NCI-H1694 treated with DMSO at 0.1 percent for 48 hours (cell line): Measurements from ENCODE around the gene SRGAP3.
"Not testable (repeated sequence)": the region's sequence is repeated elsewhere in the genome, so short reads cannot be mapped to it uniquely, and the experiment has no call there.

Experiments
- DNase-seq: peaks from one replicate; lab custom pipeline; 2025; lab: John Stamatoyannopoulos, UW

The SRGAP3 gene

DNA sequence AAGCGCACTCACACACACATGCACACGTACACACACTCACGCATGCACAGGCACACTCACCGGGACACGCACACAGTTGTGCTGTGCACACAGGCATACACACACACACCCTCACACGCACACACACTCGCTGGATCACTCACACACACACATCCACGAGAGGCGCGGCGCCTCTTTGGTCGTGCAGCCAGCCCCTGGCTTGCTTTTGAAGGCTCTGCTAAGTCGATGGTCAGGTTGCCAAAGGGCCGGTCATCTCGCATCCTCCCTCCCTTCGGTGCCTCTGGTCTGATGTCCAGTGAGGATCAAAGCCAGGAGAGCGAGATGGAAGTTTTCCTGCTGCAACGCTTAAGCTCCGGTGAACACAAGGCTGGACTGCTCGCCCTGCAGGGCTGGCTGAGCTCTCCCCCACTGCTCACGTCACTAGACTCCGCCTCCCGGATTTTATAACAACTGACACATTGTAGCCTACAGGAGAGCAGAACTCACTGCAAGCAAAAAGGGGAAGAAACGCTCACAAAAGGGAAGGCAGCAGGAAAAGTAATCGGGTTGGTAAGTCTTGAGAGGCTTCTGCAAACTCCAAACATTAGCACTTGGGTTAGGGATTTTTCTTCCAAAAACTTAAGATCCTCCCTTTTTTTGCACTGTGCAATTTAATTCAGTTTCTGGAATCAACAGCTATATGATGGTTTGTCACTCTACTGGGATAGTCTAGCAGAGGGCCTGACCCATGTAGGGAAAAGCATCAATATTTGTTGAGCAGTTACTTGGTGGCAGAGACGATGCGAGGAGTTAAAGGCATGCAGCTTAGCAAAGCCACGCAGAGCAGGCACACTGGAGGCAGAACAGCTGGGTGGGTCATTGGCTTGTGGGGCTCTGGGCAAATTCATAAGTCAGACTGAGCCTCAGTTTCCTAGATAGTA lies at the start of gene SRGAP3:
Gene SRGAP3 (minus strand): TSS at position 374 of the 920 bp plus-strand sequence. CDS start 695 bp downstream, outside the sequence.
- DNase-seq, result peak; percentile 66

DNA sequence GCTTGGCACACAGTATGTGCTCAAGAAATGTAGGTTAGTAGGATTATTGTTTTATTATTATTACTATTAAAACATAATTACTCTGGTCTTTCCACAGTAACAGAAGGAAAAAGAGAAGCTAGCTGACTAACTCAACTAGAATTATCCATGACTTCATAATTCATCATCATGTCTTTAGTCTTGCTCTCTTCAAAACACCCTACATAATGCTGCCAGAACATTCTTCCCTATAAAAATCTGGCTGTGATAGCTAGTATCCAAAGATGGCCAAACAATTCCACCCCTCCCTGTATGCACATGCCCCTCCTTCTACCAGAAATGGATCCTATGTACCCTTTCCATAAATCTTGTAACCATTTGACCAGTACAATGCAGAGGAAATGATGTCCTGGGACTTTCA lies 48.8 kb upstream of the SRGAP3 start:
- DNase-seq, result no peak

DNA sequence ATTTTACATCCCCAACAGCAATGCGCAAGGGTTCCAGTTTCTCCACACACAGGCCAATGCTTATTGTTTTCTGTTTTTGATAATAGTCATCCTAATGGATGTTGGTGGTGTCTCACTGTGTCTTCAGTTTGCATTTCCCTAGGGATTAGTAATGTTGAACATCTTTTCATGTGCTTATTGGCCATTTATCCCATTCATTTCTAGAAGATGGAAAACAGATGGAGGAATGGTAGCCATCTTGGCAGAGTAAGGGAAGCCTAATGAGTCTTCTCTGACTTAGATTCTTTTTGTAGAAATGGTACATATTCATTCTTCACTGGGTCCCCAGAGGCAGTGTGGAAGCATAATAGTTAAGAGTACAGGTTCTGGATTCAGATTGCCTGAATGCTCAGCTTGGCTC lies 46.8 kb upstream of the SRGAP3 start:
- DNase-seq, result no peak

DNA sequence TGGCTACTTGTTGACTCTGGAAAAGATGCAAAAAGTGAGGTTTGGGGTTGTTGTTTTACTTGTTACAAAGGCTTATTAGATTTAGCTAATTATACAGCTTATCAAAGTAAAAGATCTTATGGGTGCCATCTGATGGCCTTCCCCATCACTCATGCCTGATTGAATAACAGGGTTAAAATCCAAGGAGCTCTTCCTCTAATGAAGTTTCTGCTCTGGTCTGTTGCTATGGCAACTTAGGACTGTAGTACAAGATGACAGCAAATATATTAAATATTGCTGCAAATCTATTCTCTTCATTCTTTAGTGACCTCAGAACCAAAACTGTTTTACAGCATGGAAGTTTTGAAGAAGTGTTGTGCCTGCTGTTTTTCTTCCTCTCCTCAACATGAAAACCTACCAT lies 45.6 kb upstream of the SRGAP3 start:
- DNase-seq, result no peak

DNA sequence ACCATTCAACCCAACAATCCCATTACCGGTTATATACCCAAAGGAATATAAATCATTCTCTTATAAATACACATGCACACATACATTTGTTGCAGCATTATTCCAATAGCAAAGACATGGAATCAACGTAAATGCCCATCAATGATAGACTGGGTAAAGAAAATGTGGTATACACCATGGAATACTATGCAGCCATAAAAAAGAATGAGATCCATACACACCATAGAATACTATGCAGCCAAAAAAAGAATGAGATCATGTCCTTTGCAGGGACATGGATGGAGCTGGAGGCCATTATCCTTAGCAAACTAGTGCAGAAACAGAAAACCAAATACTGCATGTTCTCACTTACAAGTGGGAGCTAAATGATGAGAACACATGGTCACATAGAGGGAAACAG lies 44.5 kb upstream of the SRGAP3 start:
- not testable (repeated sequence) for DNase-seq

DNA sequence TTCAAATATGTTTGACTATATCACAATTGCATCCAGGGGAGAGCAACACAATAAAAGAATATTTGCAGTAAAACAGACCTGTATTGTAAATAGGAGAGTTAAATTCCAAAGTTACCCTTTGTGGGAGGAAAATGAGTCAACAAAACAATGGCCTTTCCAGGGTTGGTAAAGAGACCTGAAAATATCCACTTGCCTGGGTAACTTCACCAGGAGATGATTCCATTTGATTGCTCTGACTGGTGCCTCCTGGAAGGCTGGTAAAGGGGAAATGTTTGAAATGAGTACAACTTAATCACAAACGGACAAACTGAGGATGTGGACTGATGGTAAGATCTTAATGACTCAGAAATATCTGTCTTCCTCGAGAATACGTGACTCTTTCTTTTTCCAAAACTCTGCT lies 43.6 kb upstream of the SRGAP3 start:
- DNase-seq, result no peak

DNA sequence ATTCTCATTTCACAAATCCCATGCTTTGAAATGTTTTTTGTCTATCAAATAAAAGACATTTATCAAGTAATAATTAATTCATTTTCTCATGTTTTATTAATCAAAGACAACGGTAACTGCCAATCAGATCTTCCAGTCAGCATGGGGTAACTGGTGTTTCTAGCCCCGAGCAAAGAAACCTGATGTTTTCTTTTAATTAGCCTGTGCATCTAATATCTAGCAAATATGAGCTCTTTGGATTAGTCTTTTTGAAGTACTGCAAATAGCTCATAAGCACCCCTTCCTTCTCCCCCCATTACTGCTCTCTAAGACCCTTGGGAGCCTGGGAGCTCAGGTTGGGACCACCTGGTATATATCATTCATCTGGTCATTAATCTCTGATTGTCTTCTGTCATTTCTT lies 43.1 kb upstream of the SRGAP3 start:
- no peak for DNase-seq

DNA sequence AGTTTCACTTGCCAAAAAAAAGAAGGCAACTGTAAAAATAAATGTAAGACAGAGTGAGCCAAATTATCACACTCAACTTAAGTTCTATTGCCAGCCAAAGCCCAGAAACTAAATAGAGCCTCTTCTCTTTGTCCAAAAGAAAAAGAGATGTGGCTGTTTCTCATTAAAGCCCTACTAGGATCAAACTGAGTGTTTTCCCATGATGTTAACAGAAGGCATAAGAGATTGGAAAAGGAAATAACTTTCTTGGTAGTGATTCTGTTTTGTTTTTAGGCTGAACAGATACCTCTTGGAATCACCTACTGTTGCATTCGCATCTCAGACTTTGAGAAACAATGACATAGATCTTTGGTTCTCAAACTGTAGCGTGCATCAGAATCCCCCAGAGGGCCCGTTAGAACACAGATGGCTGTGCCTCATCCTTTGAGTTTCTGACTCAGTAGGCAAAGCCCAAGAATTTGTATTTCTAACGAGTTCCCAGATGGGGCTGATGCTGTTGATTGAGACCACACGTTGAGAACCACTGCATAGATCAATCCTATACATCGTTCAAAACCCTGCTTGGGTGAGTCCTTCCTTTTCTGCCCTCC lies 42.5 kb upstream of the SRGAP3 start:
- DNase-seq, result no peak

DNA sequence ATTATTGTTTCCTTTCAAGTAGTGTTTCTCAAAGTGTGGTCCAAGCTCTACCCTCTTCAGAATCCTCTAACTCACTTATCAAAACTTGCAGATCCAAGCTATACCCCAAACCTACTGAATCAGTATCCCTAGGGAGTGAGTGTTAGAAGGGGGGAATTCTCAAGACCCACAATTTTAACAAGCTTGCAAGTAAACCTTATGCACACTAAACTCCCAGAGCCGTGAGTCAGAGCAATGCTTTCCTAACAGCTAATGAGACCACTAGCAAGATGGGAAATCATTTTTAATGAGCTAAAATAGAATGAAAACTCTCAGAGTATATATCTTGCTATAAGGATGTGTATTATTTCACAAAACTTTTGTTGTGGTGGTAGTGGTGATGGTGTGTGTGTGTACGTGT lies 41.1 kb upstream of the SRGAP3 start:
- no peak for DNase-seq

DNA sequence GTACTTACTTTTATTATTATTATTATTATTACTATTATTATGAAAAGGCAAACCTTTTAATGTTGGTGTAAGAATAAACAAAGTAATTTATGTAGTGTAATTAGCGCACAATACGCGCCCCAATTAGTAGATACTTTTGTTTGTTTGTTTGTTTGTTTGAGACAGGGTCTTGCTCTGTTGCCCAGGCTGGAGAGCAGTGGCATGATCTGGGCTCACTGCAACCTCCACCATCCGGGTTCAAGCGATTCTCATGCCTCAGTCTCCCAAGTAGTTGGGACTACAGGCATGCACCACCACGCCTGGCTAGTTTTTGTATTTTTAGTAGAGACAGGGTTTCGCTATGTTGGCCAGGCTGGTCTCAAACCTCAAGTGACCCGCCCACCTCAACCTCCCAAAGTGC lies 32.1 kb upstream of the SRGAP3 start:
- not testable (repeated sequence) for DNase-seq

DNA sequence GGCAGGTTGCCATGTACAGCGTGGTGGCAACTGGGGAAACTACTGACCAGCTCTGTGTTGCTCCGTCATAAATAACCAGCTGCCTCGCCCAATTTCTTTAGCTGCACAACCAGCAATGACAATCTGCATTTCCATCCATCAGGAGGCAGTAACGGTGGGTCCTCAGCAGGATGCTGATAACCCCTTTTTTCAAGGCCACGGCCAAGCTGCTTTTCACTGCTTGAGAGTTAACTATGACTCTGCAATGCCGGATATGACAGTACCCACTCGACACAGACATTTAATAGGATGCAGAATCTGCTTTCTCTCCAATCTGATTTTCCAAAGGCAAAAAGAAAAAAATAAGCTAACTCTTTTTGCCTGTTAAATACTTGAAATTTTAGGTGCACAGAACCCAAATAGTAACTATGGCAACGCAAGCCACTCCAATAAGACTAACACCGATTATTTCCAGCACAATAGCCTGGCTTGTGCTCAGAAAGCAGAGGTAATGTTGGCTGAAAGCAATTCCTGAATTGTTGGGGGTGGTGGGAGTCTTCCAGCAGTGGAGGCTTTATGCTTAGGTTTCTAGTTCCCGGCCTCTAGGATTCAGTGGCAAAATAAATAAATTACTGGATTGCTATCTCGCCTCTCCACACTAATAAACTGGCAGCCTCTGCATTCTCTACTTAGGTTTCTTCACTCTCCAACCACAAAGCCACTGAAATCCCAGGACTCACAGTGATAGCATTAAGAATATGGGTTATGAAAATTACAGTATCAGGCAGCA lies 31.2 kb upstream of the SRGAP3 start:
- DNase-seq, result no peak

DNA sequence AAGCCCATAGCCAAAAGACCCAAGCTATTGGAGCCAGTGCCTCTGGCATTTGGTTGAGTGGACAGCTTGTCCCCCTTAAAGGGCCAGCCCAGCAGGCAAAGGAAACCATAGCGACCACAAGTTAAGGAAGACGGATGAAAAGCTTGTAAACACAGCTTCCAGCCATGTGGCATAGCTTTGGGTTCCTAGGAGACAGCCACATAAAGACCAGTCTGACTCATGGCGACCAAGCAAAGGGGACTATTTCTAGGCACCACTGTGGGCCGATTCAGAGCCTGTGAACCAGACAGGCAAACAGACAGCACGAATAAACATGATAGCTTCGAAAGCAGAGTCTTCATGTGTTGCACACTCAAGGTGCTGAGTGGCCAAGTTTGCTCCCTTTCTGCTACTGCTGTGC lies 30.5 kb upstream of the SRGAP3 start:
- DNase-seq, result no peak

DNA sequence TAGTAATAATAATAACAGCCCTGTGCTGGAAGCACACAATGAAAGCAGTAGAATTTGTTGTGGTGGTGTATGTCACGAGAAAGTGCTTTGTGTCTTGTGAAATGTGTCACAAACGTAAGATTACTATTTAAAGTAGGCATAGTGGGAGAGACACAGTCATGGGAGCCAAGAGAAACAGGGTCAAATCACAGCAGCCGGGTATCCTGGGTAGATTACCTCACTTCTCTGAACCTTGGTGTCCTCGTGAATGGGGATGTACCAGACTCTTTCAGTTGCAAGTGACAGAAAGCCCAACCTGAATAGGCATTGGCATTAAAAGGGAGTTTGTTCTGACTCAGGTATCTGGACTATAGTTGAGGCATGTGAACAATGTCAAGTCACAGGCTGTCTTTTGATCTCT lies 29.1 kb upstream of the SRGAP3 start:
- DNase-seq, result no peak

DNA sequence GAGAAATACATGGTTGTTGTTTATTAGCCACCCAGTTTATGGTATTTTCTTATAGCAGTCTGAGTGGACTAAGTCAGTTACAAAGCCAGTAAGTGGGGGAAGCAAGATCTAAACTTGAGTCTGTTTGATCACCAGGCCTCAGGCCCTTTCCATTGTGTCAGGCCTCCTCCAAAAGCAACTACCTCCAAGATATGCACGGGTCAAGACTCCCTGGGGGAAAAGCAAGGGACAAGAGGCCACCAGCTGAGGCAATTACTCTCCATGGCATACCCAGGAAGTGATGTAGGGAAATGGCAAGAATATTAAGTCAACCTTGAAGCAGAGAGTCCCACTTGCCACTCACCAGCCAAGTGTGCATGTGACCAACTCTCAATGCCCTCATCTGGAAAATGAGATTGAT lies 28.6 kb upstream of the SRGAP3 start:
- DNase-seq, result no peak

DNA sequence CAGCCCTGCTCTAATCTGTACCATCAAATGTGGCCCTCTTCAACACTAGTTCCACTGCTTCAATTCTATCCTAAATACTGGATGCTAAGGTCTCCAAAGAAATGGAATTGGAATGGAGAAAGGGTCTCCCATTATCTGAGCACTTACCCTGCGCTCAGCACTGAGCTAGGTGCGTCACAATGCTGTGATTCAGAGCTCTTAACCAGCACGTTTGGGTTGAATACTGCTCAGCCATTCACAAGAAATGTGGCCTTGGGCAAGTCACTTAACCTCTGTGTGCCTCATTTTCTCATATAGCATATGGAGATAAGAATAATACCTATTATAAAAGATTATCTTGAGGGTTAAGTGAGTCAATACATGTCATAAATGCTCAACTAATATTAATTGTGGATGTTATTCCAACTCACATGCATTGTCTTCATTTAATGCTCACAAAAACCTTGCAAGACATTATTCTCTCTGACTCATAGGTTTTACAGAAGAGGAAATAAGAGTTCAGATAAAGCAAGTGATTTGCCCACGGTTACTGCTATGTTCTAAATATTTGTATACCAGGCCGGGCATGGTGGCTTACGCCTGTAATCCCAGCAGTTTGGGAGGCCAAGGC lies 27.4 kb upstream of the SRGAP3 start:
- DNase-seq, result no peak

DNA sequence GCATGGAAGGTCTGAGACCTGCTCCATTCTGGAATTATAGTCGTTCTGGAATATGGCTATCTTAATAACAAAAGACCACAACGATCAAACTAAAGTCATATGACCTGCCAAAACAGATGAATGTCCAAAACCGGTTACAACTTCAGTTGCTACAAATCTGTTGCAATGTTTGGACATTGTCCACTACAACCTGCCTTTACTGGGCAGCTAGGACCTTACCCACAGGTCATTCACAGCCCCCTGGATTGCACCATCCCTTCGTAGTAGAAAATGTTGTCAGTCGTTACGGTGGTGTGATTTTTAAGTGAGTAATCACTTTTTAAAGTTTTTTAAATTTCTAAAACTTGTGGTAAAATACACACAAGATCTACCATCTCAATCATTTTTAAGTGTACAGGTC lies 22.5 kb upstream of the SRGAP3 start:
- DNase-seq, result no peak

DNA sequence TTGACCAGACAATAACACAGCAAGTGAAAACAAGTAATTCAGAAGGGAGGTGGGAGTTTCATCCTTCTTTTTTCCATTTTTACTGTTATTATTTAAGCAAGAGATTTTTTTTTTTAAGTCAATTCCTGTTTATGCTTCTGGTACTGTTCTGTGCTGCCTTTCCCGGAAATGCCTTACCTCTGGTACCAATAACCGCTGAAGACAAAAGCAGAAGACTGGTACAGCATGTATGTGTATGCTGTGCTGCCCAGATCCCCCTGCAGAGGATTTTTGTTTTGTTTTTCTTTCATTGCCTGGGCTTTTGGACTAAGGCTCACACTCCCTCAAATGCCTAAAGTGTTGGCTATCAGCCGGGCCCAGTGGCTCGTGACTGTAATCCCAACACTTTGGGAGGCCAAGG lies 21.3 kb upstream of the SRGAP3 start:
- no peak for DNase-seq

DNA sequence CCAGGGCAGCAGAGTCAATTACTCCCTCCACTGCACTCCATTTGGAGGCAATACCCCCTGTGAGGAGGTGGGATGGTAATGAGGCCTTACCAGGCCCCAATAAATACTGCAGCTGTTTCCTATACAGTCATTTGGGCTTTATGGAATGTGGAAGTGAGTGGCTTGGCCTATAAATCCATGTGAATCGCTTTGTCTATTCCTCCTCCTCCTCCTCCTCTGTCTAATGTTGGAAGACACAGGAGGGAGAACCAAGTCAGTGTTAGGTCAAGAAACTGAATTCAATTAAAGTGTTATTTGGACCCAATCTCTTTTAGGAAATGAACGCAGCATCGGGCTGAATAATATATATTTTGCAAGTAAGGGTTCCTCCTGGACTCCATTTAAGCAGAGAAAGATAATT lies 17.3 kb upstream of the SRGAP3 start:
- no peak for DNase-seq

DNA sequence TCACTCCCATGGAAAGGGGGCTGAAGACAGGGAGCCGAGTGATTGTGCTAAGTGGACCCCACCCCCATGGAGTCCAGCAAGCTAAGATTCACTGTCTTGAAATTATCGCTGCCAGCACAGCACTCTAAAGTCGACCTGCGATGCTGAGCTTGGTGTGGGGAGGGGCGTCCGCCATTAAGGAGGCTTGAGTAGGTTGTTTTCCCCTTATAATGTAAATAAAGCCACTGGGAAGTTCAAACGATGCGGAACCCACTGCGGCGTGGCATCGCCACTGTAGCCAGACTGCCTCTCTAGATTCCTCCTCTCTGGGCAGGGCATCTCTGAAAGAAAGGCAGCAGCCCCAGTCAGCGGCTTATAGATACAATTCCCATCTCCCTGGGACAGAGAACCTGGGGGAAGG lies 10.9 kb upstream of the SRGAP3 start:
- no peak for DNase-seq

DNA sequence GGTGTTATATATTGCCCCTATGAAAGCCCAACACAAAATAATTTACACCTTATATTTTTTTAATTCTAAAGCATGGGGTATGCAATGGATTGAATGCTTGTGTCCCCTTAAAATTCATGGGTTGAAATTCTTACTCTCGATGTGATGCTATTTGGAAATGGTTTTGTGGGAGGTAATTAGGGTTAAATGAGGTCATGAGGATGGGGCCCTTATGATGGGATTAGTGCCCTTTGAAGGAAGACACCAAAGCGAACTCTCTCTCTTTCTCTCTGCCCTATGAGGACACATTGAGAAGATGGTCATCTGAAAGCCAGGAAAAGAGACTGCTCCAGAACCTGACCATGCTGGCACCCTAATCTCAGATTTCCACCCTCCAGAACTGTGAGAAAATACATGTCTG lies 7.6 kb upstream of the SRGAP3 start:
- DNase-seq, result no peak

DNA sequence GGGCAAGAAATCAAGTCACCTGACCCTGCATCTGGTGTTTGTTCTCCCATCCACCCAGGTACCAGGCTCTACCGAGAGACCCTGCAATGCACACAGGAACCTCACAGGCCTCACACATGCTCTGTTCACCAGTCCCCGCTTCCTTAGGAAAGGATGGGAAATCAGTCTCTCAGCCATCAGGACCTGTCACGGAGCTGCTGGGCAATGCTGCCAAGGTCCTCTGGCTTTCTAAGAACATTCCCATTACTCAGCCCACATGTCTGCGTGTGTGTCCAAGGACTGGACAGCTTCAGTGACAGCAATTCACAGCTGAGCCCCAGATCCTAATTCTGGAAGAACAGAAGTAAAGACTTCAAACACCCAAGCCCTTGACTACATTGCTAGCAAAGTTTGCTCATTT lies 6.5 kb upstream of the SRGAP3 start:
- DNase-seq, result no peak

DNA sequence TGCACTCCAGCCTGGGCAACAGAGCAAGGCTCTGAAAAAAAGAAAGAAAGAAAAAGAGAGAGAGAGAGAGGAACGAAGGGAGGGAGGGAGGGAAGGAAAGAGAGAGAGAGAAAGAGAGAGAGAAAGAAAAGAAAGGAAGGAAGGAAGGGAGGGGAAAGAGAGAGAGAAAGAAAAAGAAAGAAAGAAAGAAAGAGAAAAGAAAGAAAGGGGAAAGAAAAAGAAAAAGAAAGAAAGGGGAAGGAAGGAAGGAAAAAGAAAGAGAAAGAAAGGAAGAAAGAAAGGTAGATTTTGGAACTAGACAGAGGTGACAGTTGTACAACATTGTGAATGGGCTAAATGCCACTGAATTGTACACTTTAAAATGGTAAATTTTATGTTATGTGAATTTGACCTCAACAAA lies 5.3 kb upstream of the SRGAP3 start:
- DNase-seq, result no peak

DNA sequence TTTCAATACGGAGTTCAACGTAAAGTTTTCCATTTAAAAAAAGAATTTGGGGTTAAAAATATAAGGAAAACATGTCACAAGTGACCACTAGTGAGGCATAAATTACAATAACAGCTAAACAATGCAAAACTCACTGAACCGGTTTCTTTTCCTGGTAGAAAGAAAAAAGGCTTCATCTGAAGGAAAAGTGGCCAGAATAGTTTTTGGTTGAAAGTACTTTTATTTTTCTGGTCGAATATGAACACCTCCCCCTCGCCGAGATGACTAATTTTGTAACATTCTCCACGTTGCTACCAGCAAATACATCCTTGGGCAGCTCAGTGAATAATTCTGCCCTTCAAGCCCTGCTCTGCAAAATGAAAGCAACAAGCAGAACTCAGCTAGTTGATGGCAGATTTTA lies 3.9 kb upstream of the SRGAP3 start:
- no peak for DNase-seq
